ENCODE data around the gene MAD2L1BP.

Gene MAD2L1BP

DNA sequence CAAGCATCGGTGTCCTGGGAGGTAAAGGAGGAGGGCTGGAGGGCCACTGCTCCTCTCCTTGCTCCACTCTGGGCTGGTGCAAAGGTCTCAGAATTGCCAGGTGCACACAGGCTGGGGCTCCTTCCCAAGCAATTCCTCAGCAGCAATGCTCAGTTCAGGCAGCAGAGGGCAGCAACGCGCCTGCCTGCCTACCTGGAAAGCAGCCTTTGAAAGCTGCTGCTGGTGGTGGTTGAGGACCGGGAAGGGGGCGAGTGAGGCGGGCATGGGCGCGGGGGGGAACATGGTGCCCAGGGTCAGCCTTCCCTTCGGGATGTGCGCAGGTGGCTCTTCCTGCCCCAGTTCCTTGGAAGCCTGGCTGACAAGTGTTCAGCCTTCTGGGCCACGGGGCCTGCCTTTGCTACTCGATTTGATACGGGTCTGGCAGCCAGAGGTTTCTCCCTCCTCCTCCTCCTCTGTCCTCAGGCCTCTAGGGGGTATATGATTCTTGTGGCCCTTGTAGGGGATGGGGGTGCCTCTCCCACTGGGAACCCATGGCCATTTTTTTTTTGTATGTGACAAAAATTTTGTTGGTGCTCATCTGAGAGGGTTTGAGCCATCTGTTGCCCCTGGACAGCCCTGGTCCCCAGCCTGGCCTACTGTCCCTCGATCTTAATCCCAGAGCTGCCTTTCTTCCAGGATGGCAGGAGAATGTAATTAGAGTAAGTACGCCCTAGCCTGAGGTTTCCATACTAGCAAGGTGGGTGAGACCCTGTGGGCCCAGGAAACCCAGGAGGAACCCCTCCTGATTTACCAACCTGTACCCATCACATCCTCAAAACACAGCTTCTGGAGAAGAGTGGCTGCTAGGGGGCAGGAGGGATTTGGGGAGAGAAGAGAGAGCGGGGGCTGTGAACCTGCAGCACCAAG is 31.9 kb downstream of the MAD2L1BP start:
- peak; percentile 60 for DNase-seq

GRCh38 chr6:43668151-43669028 is 32.8 kb downstream of the MAD2L1BP start:
- peak; percentile 25 for DNase-seq

GRCh38 chr6:43669050-43669921 is 33.6 kb downstream of the MAD2L1BP start:
- no peak for DNase-seq

- DNase-seq: no peak
Measured at GRCh38 chr6:43669922-43670622, 34.4 kb downstream of the MAD2L1BP start.

DNA sequence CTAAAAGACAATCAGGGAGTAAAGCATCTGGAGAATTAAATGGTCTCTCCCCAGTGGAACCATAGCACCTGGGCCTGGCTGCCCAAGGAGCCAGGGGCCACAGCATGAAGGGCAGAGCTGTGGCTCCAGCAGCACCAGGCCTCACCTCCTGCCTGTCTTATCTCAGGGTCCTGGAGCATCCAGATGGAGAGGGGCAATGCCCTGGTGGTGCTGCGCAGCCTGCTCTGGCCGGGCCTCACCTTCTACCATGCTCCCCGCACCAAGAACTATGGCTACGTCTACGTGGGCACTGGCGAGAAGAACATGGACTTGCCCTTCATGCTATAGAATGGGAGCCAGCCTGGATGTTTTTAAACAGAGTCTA is 35.0 kb downstream of the MAD2L1BP start:
- DNase-seq: no peak

- no peak for DNase-seq
Measured at GRCh38 chr6:43671011-43671800, 35.6 kb downstream of the MAD2L1BP start.

GRCh38 chr6:43671801-43672690 is 36.4 kb downstream of the MAD2L1BP start:
- no peak for DNase-seq

GRCh38 chr6:43673444-43674084 is 37.9 kb downstream of the MAD2L1BP start:
- DNase-seq: no peak

DNA sequence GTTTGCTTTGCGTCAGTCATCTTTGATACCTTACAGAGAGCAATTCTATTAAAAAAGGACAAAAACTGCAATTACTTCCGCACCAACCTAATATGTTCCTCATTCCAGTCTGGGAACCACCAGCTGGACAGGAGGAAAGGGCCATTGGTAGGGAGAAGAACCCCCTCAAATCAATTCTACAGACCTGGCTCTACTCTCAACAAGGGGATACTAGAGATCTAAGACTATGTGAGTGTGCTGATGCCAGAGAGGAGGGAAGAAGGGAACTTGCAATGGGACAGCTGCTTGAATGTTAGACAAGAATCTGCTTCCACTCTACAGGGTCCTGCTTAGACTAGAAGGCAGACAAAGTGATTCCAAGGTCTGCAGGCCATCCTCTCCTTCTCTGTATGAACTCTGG is 38.7 kb downstream of the MAD2L1BP start:
- DNase-seq: no peak

- DNase-seq: no peak
Measured at GRCh38 chr6:43674921-43675320, 39.3 kb downstream of the MAD2L1BP start.

DNA sequence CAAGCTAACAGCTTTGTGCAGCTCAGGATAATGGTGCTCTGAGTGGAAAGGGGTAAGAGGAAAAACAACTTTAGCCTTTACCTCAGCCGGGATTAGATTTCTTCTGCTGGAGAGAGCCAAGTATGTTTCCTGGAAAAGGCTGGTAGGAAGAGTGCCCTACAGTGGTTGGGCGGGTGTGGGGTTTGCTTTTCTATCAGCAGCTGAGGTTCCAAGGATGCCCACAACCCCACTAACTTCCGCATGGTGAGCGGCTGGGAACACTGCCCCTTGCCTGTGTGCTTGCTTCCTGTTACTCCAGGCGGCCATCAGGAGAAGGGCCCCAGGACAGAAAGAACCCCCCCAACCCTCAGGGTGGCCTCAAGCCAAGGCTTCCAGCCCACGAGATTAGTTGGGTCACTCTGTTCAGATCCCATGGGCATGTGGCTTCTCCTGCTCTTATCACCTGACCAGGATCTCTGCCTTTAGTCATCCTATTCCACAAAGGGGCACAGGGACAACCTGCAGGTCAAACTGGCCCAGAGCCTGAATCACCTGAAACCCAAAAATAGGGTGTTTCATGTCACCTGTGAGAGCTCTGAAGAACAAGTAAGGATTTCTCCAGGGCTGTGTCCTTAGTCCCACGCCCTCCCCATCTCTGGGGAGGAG is 41.4 kb downstream of the MAD2L1BP start:
- no peak for DNase-seq

DNA sequence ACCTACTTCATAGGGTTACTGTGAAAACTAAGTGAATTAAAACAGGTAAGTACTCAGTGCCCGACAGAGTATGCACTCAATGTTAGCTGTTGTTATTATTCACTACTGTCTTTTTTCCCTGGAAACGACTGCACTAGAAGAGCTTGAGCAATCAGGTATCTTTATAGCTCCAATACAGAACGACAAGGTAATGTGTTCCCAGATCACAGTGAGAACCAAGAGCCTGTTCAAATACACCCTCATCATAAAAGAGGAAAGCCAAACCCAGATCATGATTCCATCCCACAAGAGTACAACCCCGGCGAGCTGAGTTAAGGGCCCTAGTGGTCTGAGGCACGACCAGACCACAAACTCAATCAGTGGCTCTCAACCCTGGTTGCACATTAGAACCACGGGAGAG is 42.1 kb downstream of the MAD2L1BP start:
- no peak for DNase-seq

GRCh38 chr6:43678341-43678740 is 42.7 kb downstream of the MAD2L1BP start:
- DNase-seq: no peak

DNA sequence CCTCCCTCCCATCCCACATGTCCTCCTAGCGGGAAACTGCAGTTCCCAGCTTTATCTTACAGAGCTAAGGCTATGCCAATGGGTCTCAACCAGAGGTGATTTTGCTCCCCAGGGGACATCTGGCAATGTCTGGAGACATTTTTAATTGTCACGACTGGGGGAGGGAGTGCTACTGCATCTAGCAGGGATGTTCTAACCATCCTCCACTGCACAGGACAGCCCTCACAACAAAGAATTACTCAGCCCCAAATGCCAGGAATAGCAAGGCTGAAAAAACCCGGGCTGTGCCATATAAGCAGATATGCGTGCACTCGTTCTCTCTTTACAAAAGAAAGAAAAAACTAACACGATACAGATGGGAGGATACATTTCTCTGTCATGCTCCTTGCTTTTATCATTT is 43.4 kb downstream of the MAD2L1BP start:
- no peak for DNase-seq

DNA sequence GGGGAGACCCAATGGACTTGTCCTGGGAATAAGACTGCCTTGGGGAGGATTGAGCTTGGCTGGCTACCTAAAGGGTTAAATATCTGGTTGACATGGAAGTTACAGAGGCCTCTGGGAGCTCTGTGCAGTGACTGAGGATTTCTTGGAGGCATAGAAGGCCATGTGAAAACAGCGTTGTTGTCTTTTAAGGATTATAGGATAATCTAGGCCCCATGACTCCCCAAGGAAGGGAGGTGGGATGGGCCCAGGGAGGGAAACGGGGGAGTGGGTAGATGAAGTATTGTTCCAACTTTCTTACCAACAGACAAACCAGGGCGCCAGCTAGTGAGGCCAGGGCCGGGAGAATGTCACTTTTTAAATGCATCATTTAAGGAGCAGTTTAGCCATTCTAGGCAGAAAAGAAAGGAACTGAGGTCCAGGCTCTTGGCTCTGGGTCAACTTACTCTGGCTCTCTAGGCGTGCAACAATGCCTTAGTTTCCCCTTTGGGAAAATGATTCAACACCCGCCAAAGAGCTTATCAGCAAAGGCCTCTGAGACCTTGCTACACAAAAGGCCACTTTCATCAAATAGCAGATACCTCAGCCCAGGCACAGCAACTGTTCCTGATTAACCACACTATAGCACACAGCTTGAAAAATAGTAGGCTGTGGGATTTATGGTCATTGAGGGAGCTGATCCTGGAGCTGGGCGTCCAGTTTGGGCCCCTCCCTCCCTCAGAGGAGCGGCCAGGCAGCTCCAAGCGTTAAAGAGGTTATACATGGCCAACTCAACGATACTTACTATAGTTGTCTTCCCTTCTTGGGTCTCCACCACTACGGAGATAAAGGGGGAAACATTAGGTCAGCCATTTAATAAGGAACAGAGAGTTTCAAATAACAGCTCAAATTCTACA is 44.9 kb downstream of the MAD2L1BP start:
- no peak for DNase-seq

DNA sequence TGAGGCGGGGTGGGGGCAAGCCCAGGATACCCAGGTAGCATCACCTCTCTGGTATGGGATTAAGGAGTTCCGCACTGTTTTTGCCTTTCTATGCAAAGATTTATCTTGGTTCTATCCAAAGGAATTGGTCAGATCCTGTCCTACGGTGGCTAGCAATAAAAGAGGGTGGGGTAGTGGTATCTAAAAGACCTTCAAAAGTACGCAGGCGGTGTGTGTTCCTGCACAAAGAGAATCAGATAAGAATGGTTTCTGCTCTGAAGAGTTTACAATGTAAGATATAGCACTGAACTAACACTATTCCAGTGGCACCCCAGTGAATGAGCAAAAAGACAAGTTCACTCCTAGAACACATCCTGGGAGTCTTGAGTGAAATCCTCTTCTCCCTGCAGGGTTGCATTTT is 45.7 kb downstream of the MAD2L1BP start:
- DNase-seq: no peak

GRCh38 chr6:43682724-43683429 is 47.2 kb downstream of the MAD2L1BP start:
- no peak for DNase-seq

Data from SHP77 treated with DMSO at 0.1 percent for 48 hours (cell line).